HG03066 (cell line): ENCODE results near the gene EPHA4.

Experiments used
- ATAC-seq: cut with Tn5 transposase; IDR thresholded peaks from one replicate; pipeline ENCODE4 v1.9.1; 2021; ENCODE audit warnings: low read depth; ENCODE audit not compliant: unreplicated experiment

Gene EPHA4

GRCh38 chr2:221420245-221420644, 151.9 kb downstream of the EPHA4 start:
- ATAC-seq = no peak

DNA sequence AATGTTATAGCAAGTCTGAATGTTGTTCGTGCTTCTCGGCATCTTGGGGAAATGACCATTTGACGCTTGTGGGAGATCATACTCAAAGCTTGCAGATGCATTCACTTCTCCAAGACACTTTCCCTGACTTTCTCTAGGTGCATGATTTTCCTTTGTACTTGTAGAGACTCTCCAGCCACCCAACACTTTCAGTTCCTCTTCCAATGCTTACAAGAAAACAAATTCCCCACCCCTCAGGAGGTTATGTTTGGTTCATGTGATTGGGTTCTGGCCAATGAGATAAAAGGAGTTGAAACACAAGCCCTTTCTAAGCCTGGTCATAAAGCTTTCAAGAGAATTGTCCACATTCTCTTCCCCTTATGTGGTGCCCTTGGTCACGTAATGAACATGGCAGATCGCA, 156.3 kb downstream of the EPHA4 start:
- no peak for ATAC-seq

DNA sequence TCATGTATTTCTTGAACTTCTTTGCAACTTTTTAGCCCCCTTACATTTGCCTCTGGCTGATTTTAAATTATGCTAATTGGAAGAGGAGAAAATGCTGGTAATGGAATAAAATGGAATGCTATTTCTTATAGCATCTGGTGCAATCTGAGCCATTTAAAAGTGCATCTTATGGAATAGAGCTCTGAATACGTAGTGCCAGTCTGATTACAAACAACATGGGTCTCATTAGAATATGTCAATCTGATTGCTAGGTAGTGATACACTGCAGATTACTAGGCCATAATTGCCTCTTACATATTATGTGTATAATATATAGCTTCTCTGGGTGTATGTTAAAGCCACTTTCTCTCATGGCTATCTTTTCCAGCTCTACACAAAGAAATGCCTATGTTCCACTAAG, 159.1 kb downstream of the EPHA4 start:
- no peak for ATAC-seq

DNA sequence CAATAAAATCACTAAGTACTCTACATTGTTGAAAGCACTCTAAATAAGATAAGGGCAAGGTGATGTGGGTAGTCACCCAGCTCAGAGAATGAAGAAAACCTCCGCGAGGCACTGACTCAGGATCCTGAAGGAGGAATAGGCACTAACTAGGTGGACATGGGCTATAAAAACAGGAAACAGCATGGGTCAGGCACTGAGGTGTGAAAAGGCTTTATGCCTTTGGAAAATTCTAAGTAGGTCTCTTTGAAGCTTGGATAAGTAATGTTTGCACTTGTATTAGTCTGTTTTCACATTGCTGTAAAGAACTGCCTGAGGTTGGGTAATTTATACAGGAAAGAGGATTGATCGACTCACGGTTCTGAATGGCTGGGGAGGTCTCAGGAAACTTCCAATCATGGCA, 161.6 kb downstream of the EPHA4 start:
- no peak for ATAC-seq

DNA sequence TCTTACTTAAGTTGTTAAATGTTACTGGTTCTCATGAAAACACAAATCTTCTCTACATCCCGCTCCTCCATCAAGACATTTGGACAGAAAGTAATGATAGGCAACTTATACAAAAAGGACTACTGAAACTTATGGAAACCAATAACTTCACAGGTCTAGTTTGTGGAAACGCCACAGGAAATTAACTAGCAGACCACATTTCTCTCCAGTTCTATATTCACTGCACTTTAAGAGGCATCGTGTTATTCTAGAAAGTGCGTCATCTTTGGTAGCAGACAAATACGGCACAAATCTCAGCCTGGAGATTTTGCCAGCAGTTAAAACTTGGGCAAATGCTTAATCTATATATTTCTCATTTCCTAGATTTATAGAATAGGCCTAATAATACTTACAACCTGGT, 164.3 kb downstream of the EPHA4 start:
- ATAC-seq = no peak

DNA sequence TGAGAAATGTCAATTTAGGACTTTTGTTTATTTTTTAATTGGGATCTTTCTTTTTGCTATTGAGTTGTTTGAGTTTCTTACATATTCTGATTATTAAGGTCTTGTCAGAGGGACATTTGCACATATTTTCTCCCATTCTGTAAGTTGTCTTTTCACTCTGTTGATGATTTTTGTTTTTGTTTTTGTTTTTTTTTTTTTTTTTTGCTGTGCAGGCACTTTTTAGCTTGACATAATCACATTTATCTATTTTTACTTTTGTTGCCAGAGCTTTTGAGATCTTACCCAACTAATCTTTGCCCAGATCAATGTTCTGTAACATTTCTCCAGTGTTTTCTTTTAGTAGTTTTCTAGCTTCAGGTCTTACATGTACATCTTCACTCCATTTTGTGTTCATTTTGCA, 166.6 kb downstream of the EPHA4 start:
- ATAC-seq = no peak

DNA sequence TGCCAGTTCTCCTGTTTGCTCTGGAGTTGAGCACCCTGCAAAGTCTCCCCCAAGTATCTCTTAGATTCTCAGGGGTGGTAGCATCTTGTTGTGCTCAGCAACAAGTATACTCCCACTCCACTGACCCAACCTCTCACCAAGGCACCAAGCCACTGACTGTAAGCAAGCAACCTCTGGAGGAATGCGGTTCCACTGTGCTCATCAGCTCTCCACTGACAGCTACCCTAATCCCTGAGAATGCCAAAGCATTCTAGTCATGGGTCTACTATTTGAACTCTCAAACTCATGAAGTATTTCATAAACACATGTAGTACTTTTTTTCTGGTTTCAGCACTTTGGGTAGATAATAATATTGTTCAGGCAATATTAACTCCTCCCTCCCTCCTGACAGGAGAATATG, 170.0 kb downstream of the EPHA4 start:
- no peak for ATAC-seq

DNA sequence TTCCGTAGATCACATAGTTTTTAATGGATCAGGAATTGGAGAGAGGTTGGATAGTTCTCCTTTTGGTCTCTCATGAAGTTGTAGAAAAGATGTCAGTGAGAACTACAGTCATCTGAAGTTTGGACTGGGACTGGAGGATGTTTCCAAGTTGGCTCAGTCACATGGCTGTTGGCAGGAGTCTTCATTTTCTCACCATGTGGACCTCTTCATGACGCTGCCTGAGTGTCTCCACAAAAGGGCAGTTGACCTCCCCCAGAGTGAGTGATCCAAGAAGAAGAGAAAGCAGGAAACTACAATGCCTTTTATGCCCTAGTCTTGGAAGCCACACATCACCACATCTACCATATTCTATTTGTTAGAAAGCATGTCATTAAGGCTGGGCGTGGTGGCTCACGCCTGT, 171.7 kb downstream of the EPHA4 start:
- no peak for ATAC-seq

GRCh38 chr2:221399183-221399582, 172.9 kb downstream of the EPHA4 start:
- ATAC-seq = no peak

DNA sequence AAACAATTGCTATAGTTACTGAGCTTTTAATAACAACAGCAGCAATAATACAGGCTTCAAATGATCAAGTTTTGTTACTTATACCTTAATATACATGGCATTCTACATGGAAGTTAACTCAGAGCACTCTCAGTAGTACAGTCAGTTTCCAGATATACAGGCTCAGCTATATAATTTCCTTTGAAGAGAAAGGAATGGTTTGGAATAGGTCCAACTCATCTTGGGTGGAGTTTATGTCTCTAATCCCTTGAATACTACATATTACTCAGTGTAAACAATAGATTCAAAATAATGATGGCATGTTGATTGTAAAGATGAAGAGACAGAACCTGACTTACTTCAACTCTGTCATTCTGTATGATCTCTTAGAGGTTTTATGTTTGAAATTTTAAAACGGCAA, 174.9 kb downstream of the EPHA4 start:
- no peak for ATAC-seq

- no peak for ATAC-seq
Measured at GRCh38 chr2:221392228-221392881, 179.7 kb downstream of the EPHA4 start.

- ATAC-seq = no peak
Measured at GRCh38 chr2:221390878-221391277, 181.2 kb downstream of the EPHA4 start.

- no peak for ATAC-seq
Measured at GRCh38 chr2:221389904-221390303, 182.2 kb downstream of the EPHA4 start.

- ATAC-seq = no peak
Measured at GRCh38 chr2:221389421-221389820, 182.7 kb downstream of the EPHA4 start.

- no peak for ATAC-seq
Measured at GRCh38 chr2:221388891-221389290, 183.2 kb downstream of the EPHA4 start.

DNA sequence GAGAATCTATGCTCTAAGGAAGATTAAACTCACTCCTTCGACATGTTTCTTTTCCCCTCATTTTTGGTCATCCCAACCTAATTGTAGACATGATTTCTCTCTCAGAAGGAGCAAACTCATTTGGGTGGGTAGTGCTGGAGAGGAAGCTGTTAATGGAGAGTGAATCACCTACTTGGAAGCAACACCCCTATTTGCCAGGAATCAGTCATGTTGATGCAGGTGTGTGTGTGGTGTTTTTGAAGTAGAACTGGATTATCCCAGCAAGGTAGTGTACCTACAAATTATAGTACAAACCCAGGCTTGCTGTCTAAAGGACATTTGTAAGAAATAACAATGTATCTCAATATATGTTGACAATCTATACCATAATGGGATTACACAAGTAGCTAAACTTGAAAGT, 186.4 kb downstream of the EPHA4 start:
- ATAC-seq = no peak

DNA sequence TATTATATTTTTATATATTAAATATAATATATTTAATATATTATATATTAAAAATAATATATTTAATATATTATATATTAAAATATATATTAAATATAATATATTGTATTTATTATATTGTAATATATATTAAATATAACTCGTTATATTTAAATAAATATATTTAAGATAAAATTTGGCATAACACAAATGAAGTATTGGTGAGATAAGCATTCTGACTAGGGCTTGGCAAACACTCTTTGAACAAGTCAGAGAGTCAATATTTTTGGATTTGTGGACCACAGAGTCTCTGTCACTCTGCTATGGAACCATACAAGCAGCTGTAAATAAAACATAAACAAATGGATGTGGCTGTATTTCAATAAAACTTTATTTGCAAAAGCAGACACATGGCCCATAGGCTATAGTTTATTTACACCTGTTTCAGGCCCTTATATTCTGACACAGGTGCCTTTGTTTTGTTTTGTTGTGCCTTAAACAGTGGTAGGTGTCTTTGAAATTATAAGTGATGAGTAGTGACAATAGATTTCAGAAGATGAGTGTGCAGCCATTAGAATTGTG, 190.1 kb downstream of the EPHA4 start:
- no peak for ATAC-seq

- no peak for ATAC-seq
Measured at GRCh38 chr2:221380686-221381085, 191.4 kb downstream of the EPHA4 start.

DNA sequence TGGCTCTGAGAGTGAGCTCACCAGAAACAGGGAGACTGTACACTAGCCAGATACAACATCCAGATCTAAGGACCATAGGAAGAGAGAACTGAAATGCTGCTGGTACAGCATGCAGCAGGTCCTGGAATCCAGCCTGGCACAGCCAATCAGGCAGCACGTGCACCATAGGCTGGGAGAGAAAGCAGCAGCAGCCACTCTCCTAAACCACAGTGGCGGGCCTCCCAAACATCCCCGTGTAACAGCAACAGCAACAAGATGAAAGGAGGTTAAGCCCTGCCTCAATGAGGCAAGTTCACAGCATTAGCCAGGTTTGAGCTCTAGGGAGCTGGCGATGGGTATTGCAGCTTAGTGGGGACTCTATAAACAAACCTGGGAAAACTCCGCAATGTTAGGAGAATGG, 192.0 kb downstream of the EPHA4 start:
- no peak for ATAC-seq

DNA sequence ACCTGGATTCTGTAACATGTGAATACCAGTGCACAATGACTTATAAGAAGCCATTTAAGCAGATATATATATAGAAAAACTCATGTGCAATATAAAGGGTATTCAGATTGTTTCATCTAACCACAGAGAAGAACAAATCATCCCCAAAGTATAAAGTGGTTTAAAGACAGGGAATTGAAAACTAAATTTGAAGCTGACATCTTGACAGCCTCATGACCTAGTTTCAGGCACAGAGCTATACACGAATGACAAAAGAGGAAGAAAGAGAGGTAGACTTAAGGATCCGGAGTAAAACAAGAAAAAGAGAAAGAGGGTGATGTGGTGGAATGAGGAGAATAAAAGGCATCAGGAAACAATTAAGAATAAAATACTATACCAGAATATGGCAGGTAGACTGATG, 194.5 kb downstream of the EPHA4 start:
- no peak for ATAC-seq

- ATAC-seq = no peak
Measured at GRCh38 chr2:221377066-221377465, 195.0 kb downstream of the EPHA4 start.

DNA sequence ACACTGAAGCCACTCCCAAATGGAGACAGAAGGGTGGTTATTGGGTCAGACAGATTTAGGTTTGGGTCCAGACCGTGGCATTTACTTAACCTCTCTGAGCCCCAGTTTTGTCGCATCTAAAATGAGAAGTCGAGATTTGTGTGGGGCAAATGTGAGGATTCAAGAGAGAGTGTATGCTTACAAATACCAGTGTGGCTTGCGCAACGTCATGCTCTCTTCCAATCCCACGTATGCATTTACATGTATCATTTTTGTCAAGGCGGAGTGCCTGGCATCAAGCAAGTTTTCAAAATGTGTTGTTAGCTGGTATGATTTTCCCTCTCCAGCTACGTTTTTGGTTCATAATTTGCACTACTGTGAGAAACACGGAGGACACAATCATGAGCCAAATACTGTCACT, 197.9 kb downstream of the EPHA4 start:
- ATAC-seq = no peak

DNA sequence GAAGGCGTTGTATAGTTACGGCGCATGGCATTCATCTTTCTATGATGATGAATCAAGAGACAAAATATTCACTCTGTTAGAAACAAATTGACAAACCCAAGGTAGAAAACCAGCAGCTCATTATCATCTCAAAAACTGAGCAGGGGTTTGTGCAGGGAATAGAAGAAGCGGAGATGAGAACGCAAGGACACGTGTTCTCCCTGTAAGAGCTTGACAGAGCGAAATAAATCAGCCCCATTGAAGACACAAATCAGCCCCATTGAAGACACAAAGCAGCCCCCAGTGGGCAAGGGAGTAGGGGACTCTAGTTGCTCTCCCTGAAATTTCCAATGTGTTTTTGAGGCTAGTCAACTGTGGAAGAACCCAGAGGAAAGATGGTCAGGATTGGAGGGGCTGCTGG, 199.2 kb downstream of the EPHA4 start:
- no peak for ATAC-seq
